Measurements from ENCODE around the gene CC2D1A.
"Not testable (repeated sequence)": the region's sequence is repeated elsewhere in the genome, so short reads cannot be mapped to it uniquely, and the experiment has no call there.

CC2D1A gene

GRCh38 chr19:13965377-13965896 lies 59.4 kb downstream of the CC2D1A start:
- no peak for DNase-seq

GRCh38 chr19:13965926-13966683 lies 60.1 kb downstream of the CC2D1A start:
- no peak for DNase-seq

GRCh38 chr19:13966684-13967128 lies 60.7 kb downstream of the CC2D1A start:
- no peak for DNase-seq

- not testable (repeated sequence) for DNase-seq
Measured at GRCh38 chr19:13967206-13967605, 61.2 kb downstream of the CC2D1A start.

GRCh38 chr19:13968383-13968935 lies 62.5 kb downstream of the CC2D1A start:
- no peak for DNase-seq

- no peak for DNase-seq
Measured at GRCh38 chr19:13968999-13969398, 63.0 kb downstream of the CC2D1A start.

GRCh38 chr19:13969897-13970296 lies 63.9 kb downstream of the CC2D1A start:
- no peak for DNase-seq

- DNase-seq, result not testable (repeated sequence)
Measured at GRCh38 chr19:13971868-13972267, 65.9 kb downstream of the CC2D1A start.

- DNase-seq, result no peak
Measured at GRCh38 chr19:13972368-13973155, 66.6 kb downstream of the CC2D1A start.

- not testable (repeated sequence) for DNase-seq
Measured at GRCh38 chr19:13973479-13973878, 67.5 kb downstream of the CC2D1A start.

- peak; percentile 65 for DNase-seq
Measured at GRCh38 chr19:13974073-13974472, 68.1 kb downstream of the CC2D1A start.

GRCh38 chr19:13975870-13976269 lies 69.9 kb downstream of the CC2D1A start:
- no peak for DNase-seq

- no peak for DNase-seq
Measured at GRCh38 chr19:13976446-13976845, 70.4 kb downstream of the CC2D1A start.

- no peak for DNase-seq
Measured at GRCh38 chr19:13977803-13978202, 71.8 kb downstream of the CC2D1A start.

GRCh38 chr19:13978351-13979243 lies 72.6 kb downstream of the CC2D1A start:
- peak; percentile 24 for DNase-seq

GRCh38 chr19:13979244-13979615 lies 73.2 kb downstream of the CC2D1A start:
- DNase-seq, result no peak

GRCh38 chr19:13979686-13980085 lies 73.7 kb downstream of the CC2D1A start:
- DNase-seq, result no peak

GRCh38 chr19:13980340-13980739 lies 74.3 kb downstream of the CC2D1A start:
- no peak for DNase-seq
